GM23338 (cell line): Measurements from ENCODE around the gene CNIH1. TPM values are rescaled to one million over a fixed set of nuclear protein-coding genes. Genes with fewer than 3 reads are reported as not detected.

Experiments used
- ATAC-seq: fragments of 200-7000 bp; cut with Tn5 transposase; 3 replicates; pipeline ENCODE4 v1.9.1; 2020
- DNase-seq: peaks from one replicate; pipeline ENCODE4 v3.0.0-alpha.2; 2015; ENCODE audit warnings: low spot score
- H2AFZ ChIP-seq: fragments of 200-600 bp; sonication (generic); 2 replicates; pipeline ENCODE4 v1.8.0; 2016; ENCODE audit warnings: antibody characterized with exemption, mild to moderate bottlenecking, moderate library complexity
- H3F3A ChIP-seq: fragments of 200-600 bp; sonication (generic); replicated peaks from 2 replicates; pipeline ENCODE4 v1.8.0; 2017; ENCODE audit warnings: antibody characterized with exemption, mixed run types, low read depth
- H3K27ac ChIP-seq: fragments of 200-600 bp; sonication (generic); 2 replicates; pipeline ENCODE4 v1.6.1; 2016; ENCODE audit warnings: low read depth
- H3K27me3 ChIP-seq: fragments of 200-600 bp; sonication (generic); 2 replicates; pipeline ENCODE4 v1.8.0; 2016; ENCODE audit warnings: mild to moderate bottlenecking, mixed run types, moderate library complexity; ENCODE audit not compliant: insufficient read depth
- H3K36me3 ChIP-seq: fragments of 200-600 bp; sonication (generic); 2 replicates; pipeline ENCODE4 v1.8.0; 2016; ENCODE audit warnings: mild to moderate bottlenecking; ENCODE audit not compliant: insufficient read depth
- H3K4me1 ChIP-seq: fragments of 200-600 bp; sonication (generic); 2 replicates; pipeline ENCODE4 v1.8.0; 2016; ENCODE audit warnings: mild to moderate bottlenecking, moderate library complexity; ENCODE audit not compliant: insufficient read depth
- H3K4me2 ChIP-seq: fragments of 200-600 bp; sonication (generic); 2 replicates; pipeline ENCODE4 v1.7.1; 2017; ENCODE audit warnings: mixed run types
- H3K4me3 ChIP-seq: fragments of 200-600 bp; sonication (generic); 2 replicates; pipeline ENCODE4 v1.6.1; 2016; ENCODE audit warnings: mixed run types
- H3K79me2 ChIP-seq: fragments of 200-600 bp; sonication (generic); replicated peaks from 2 replicates; pipeline ENCODE4 v1.8.0; 2017; ENCODE audit warnings: mild to moderate bottlenecking; ENCODE audit not compliant: insufficient read depth
- H3K9me2 ChIP-seq: fragments of 200-600 bp; sonication (generic); 2 replicates; pipeline ENCODE4 v1.8.0; 2017; ENCODE audit not compliant: insufficient read depth
- H4K20me1 ChIP-seq: fragments of 200-600 bp; sonication (generic); replicated peaks from 2 replicates; pipeline ENCODE4 v1.8.0; 2017; ENCODE audit warnings: mild to moderate bottlenecking; ENCODE audit not compliant: insufficient read depth
- H3K27ac Mint-ChIP-seq: 2 replicates; pipeline ENCODE4 v1.8.0; 2020; ENCODE audit warnings: inconsistent platforms, mild to moderate bottlenecking, moderate library complexity, mixed read lengths
- H3K27me3 Mint-ChIP-seq: 3 replicates; pipeline ENCODE4 v1.8.0; 2022; ENCODE audit warnings: low read depth, mild to moderate bottlenecking, moderate library complexity, mixed read lengths, inconsistent platforms; ENCODE audit not compliant: insufficient read depth, poor library complexity
- H3K36me3 Mint-ChIP-seq: 3 replicates; pipeline ENCODE4 v1.8.0; 2021; ENCODE audit warnings: low read depth, mild to moderate bottlenecking, inconsistent platforms, moderate library complexity, mixed read lengths
- H3K4me1 Mint-ChIP-seq: 3 replicates; pipeline ENCODE4 v1.8.0; 2020; ENCODE audit warnings: mild to moderate bottlenecking, inconsistent platforms, mixed read lengths
- H3K4me3 Mint-ChIP-seq: 3 replicates; pipeline ENCODE4 v1.8.0; 2021; ENCODE audit warnings: moderate library complexity, mild to moderate bottlenecking, inconsistent platforms, mixed read lengths
- H3K9me3 Mint-ChIP-seq: 3 replicates; pipeline ENCODE4 v1.8.0; 2020; ENCODE audit warnings: moderate library complexity, mild to moderate bottlenecking, inconsistent platforms, mixed read lengths
- EZH2 ChIP-seq: fragments of 200-600 bp; sonication (generic); IDR thresholded peaks from one replicate; pipeline ENCODE4 v1.8.0; 2017; ENCODE audit warnings: antibody characterized with exemption, mild to moderate bottlenecking, low read depth; ENCODE audit not compliant: unreplicated experiment
- JUNB ChIP-seq: IDR thresholded peaks from one replicate; pipeline ENCODE4 v1.6.1; 2016; ENCODE audit warnings: antibody characterized with exemption; ENCODE audit not compliant: unreplicated experiment
- NANOG ChIP-seq: IDR thresholded peaks from 2 replicates; pipeline ENCODE4 v1.6.1; 2016; ENCODE audit warnings: antibody characterized with exemption, borderline replicate concordance
- STAT1 ChIP-seq: IDR thresholded peaks from one replicate; pipeline ENCODE4 v1.6.1; 2016; ENCODE audit warnings: antibody characterized with exemption; ENCODE audit not compliant: unreplicated experiment
- ZNF331 ChIP-seq: fragments of 250-450 bp; sonication (Bioruptor Pico); IDR thresholded peaks from 2 replicates; pipeline ENCODE4 v1.5.0; 2020; ENCODE audit warnings: low read depth, mild to moderate bottlenecking, moderate library complexity
- ZNF462 ChIP-seq: fragments of 250-450 bp; sonication (Bioruptor Pico); IDR thresholded peaks from 2 replicates; pipeline ENCODE4 v1.5.0; 2020; ENCODE audit warnings: mild to moderate bottlenecking, moderate library complexity
- polyA plus RNA-seq: library from polyadenylated mRNA; unstranded; fragments of >200 nt; fragmentation: Nextera tagmentation; extraction: Ambion mirVana; gene quantifications from 2 replicates; pipeline ENCODE4 v1.2.1, GENCODE V29; 2016
- total RNA-seq: library from RNA; depleted of rRNA; stranded (reverse); fragments of >200 nt; shearing (Covaris generic); gene quantifications from 2 replicates; pipeline ENCODE4 v1.2.3, GENCODE V29; 2014

CNIH1 gene
- total and polyA plus RNA-seq, 2 experiments from 2014 or later: 135 to 172 TPM

- peaks cover 69% of the 10 kb centered on the region for H3K79me2 ChIP-seq
- H3K36me3 ChIP-seq: peaks cover 5% of the 10 kb centered on the region
- H4K20me1 ChIP-seq: peaks cover 11% of the 10 kb centered on the region
- no peak overlapping the region for H3K27ac ChIP-seq
- H3F3A ChIP-seq: no peaks in the 10 kb centered on the region
- no peak overlapping the region for H3K27ac Mint-ChIP-seq
- H3K4me2 ChIP-seq: no peak overlapping the region
- H3K4me1 ChIP-seq: peaks cover 8% of the 10 kb centered on the region; the same call in 1 of the 2 replicates
- H3K4me1 Mint-ChIP-seq: peaks cover 17% of the 10 kb centered on the region
- no peak for ATAC-seq
- H3K9me2 ChIP-seq: no peaks in the 10 kb centered on the region
- H2AFZ ChIP-seq: no peak overlapping the region
- no peaks in the 10 kb centered on the region; the same call in 2 of the 3 replicates for H3K9me3 Mint-ChIP-seq
- TF ChIP-seq STAT1: no peak
- no peak for TF ChIP-seq ZNF331
- no peak for TF ChIP-seq ZNF462 (CRISPR knock-in tag)
- no peak for TF ChIP-seq EZH2
- TF ChIP-seq NANOG: no peak
- H3K4me3 Mint-ChIP-seq: no peak overlapping the region
- peaks cover 11% of the 10 kb centered on the region for H3K27me3 Mint-ChIP-seq
- no peak for DNase-seq
- no peak overlapping the region for H3K4me3 ChIP-seq
- H3K27me3 ChIP-seq: no peaks in the 10 kb centered on the region
- H3K36me3 Mint-ChIP-seq: peaks cover 16% of the 10 kb centered on the region
These were observed 42.7 kb upstream of the CNIH1 start for GRCh38 chr14:54483846-54484245.

GRCh38 chr14:54483073-54483745 is 42.0 kb upstream of the CNIH1 start:
- Histone ChIP-seq H3F3A (no peaks in the 10 kb centered on the region), H3K4me2 (no peak overlapping the region), H3K79me2 (peaks cover 68% of the 10 kb centered on the region), H2AFZ (no peak overlapping the region), H3K9me2 (no peaks in the 10 kb centered on the region), H4K20me1 (peaks cover 11% of the 10 kb centered on the region), H3K27ac (no peak overlapping the region), H3K4me3 (no peak overlapping the region), H3K4me1 (peaks cover 8% of the 10 kb centered on the region; the same call in 1 of the 2 replicates), H3K36me3 (peaks cover 7% of the 10 kb centered on the region), H3K27me3 (no peaks in the 10 kb centered on the region)
- ATAC-seq (no peak), DNase-seq (no peak)
- peaks cover 11% of the 10 kb centered on the region for H3K27me3 Mint-ChIP-seq
- H3K27ac Mint-ChIP-seq: no peak overlapping the region
- peaks cover 19% of the 10 kb centered on the region for H3K36me3 Mint-ChIP-seq
- peaks cover 17% of the 10 kb centered on the region for H3K4me1 Mint-ChIP-seq
- no peak overlapping the region for H3K4me3 Mint-ChIP-seq
- no peaks in the 10 kb centered on the region; the same call in 2 of the 3 replicates for H3K9me3 Mint-ChIP-seq
- TF ChIP-seq ZNF462 (CRISPR knock-in tag) (no peak), ZNF331 (no peak), EZH2 (no peak), JUNB (no peak)
